A673 (cell line): Measurements from ENCODE around the gene CLEC12A. TPM values are rescaled to one million over a fixed set of nuclear protein-coding genes. Genes with fewer than 3 reads are reported as not detected.

Source experiments
- BruUV-seq: library from RNA; stranded (reverse); fragments of 400-500 nt; replicated peaks from 2 replicates; lab custom pipeline; 2021; lab: Mats Ljungman, UMichigan
- CTCF ChIA-PET: fragments of 300-600 bp; sonication (Branson Sonifier 250); formaldehyde crosslinking; loops from one replicate; lab custom pipeline; 2022; ENCODE audit warnings: antibody characterized with exemption; lab: Charles Lee
- POLR2A ChIA-PET: fragments of 300-600 bp; sonication (Branson Sonifier 250); formaldehyde crosslinking; loops from one replicate; lab custom pipeline; 2022; ENCODE audit warnings: antibody characterized with exemption; ENCODE audit not compliant: low non-redundant PET; lab: Charles Lee
- DNase-seq: peaks from one replicate; pipeline ENCODE4 v3.0.0-alpha.2; 2015; ENCODE audit warnings: low spot score
- H3K27ac ChIP-seq: fragments of 200-600 bp; sonication (generic); 2 replicates; pipeline ENCODE4 v1.5.1; 2016; ENCODE audit warnings: mixed run types, low read depth, mild to moderate bottlenecking, mixed read lengths, antibody characterized with exemption, low read length; ENCODE audit not compliant: poor library complexity, severe bottlenecking
- H3K27me3 ChIP-seq: fragments of 200-600 bp; sonication (generic); replicated peaks from 2 replicates; pipeline ENCODE4 v1.6.1; 2017; ENCODE audit warnings: mixed run types, low read depth, mild to moderate bottlenecking, mixed read lengths, antibody characterized with exemption, low read length; ENCODE audit not compliant: insufficient read depth, poor library complexity
- H3K36me3 ChIP-seq: fragments of 200-600 bp; sonication (generic); 2 replicates; pipeline ENCODE4 v1.6.1; 2016; ENCODE audit warnings: mixed run types, mild to moderate bottlenecking, mixed read lengths, antibody characterized with exemption, low read length; ENCODE audit not compliant: insufficient read depth, poor library complexity, severe bottlenecking
- H3K4me1 ChIP-seq: fragments of 200-600 bp; sonication (generic); 2 replicates; pipeline ENCODE4 v1.6.1; 2017; ENCODE audit warnings: mixed run types, mild to moderate bottlenecking, mixed read lengths, antibody characterized with exemption, low read length; ENCODE audit not compliant: insufficient read depth, poor library complexity, severe bottlenecking
- H3K4me3 ChIP-seq: fragments of 200-600 bp; sonication (generic); 2 replicates; pipeline ENCODE4 v1.5.1; 2016; ENCODE audit warnings: low read depth, mixed run types, mild to moderate bottlenecking, mixed read lengths, low read length; ENCODE audit not compliant: poor library complexity, severe bottlenecking
- H3K9me3 ChIP-seq: fragments of 200-600 bp; sonication (generic); 2 replicates; pipeline ENCODE4 v1.6.1; 2016; ENCODE audit warnings: mixed run types, low read depth, mild to moderate bottlenecking, mixed read lengths, antibody characterized with exemption, low read length; ENCODE audit not compliant: poor library complexity, severe bottlenecking
- CTCF ChIP-seq: fragments of 300-800, 200-600 bp; sonication (generic); conservative IDR thresholded peaks from 2 replicates; pipeline ENCODE4 v1.5.1; 2017; ENCODE audit warnings: low read depth, mild to moderate bottlenecking, antibody characterized with exemption, low read length, moderate library complexity, mixed read lengths
- EZH2 ChIP-seq: fragments of 200-600 bp; sonication (generic); IDR thresholded peaks from 2 replicates; pipeline ENCODE4 v1.6.1; 2017; ENCODE audit warnings: borderline replicate concordance, low read depth, mild to moderate bottlenecking, mixed read lengths, antibody characterized with exemption, low read length; ENCODE audit not compliant: poor library complexity, severe bottlenecking
- intact Hi-C: fragments of 100-400 bp; cut with micrococcal nuclease; formaldehyde crosslinking; loops from one replicate; pipeline ENCODE4 v1.10.0; 2022; ENCODE audit not compliant: unreplicated experiment
- total RNA-seq: library from RNA; stranded (reverse); gene quantifications from 2 replicates; pipeline ENCODE4 v1.2.3, GENCODE V29; 2021

The CLEC12A gene
- total RNA-seq, 1 experiment from 2014 or later: not detected

GRCh38 chr12:9926876-9927275 lies 44.3 kb upstream of the CLEC12A start:
- TF ChIP-seq EZH2: no peak
- no peak for TF ChIP-seq CTCF
- H3K4me3 ChIP-seq: no peak overlapping the region
- DNase-seq: no peak
- ChIA-PET CTCF (no interaction called here), POLR2A (interaction anchor here (0.5 kb wide), 1 partner anchor 184 kb away, joined by 7 read pairs; no protein-coding TSS in a partner anchor)
- no peaks in the 10 kb centered on the region for H3K9me3 ChIP-seq
- intact Hi-C loops: loop anchor here (1.0 kb wide), 2 partner anchors 113 to 179 kb away; no protein-coding TSS in a partner anchor
- no TSS peak for BruUV-seq
- H3K4me1 ChIP-seq: no peaks in the 10 kb centered on the region
- H3K36me3 ChIP-seq: no peaks in the 10 kb centered on the region
- H3K27me3 ChIP-seq: peaks cover 30% of the 10 kb centered on the region
- H3K27ac ChIP-seq: no peak overlapping the region

- peaks cover 34% of the 10 kb centered on the region for H3K27me3 ChIP-seq
- no peak overlapping the region for H3K27ac ChIP-seq
- no peaks in the 10 kb centered on the region for H3K4me1 ChIP-seq
- ChIA-PET CTCF (no interaction called here), POLR2A (no interaction called here)
- no peak for TF ChIP-seq CTCF
- no peak for TF ChIP-seq EZH2
- H3K9me3 ChIP-seq: no peaks in the 10 kb centered on the region
- no peak overlapping the region for H3K4me3 ChIP-seq
- BruUV-seq: no TSS peak
- H3K36me3 ChIP-seq: no peaks in the 10 kb centered on the region
- DNase-seq: no peak
- intact Hi-C loops: no loop called here
Measured at GRCh38 chr12:9928607-9929006, 42.6 kb upstream of the CLEC12A start.

- Histone ChIP-seq H3K27ac (no peak overlapping the region), H3K9me3 (no peaks in the 10 kb centered on the region), H3K4me3 (no peak overlapping the region), H3K27me3 (peaks cover 34% of the 10 kb centered on the region), H3K4me1 (no peaks in the 10 kb centered on the region), H3K36me3 (no peaks in the 10 kb centered on the region)
- ChIA-PET CTCF (interaction anchor here (0.6 kb wide), 1 partner anchor 418 kb away, joined by 3 read pairs; no protein-coding TSS in a partner anchor), POLR2A (interaction anchor here (0.6 kb wide), 1 partner anchor 102 kb away, joined by 3 read pairs; no protein-coding TSS in a partner anchor)
- BruUV-seq: no TSS peak
- intact Hi-C loops: no loop called here
- no peak for DNase-seq
- TF ChIP-seq EZH2: no peak
Measured at GRCh38 chr12:9931245-9931644, 40.0 kb upstream of the CLEC12A start.

- ChIA-PET POLR2A (no interaction called here), CTCF (no interaction called here)
- no TSS peak for BruUV-seq
- intact Hi-C loops: no loop called here
- no peaks in the 10 kb centered on the region for H3K4me1 ChIP-seq
- DNase-seq: no peak
- H3K27me3 ChIP-seq: peaks cover 34% of the 10 kb centered on the region
- no peaks in the 10 kb centered on the region for H3K36me3 ChIP-seq
- TF ChIP-seq EZH2 (no peak), CTCF (no peak)
- no peak within 1 kb of the TSS for H3K27ac ChIP-seq
- H3K9me3 ChIP-seq: no peaks in the 10 kb centered on the region
- H3K4me3 ChIP-seq: no peak within 1 kb of the TSS
Measured at GRCh38 chr12:9932270-9932669, 38.9 kb upstream of the CLEC12A start, which contains the start of gene CLEC2A. CLEC2A (minus strand) TSS chr12:9932370; CDS start chr12:9932329, 41 bp downstream.
